ENCODE data around the gene RAB40B.

Gene RAB40B

DNA sequence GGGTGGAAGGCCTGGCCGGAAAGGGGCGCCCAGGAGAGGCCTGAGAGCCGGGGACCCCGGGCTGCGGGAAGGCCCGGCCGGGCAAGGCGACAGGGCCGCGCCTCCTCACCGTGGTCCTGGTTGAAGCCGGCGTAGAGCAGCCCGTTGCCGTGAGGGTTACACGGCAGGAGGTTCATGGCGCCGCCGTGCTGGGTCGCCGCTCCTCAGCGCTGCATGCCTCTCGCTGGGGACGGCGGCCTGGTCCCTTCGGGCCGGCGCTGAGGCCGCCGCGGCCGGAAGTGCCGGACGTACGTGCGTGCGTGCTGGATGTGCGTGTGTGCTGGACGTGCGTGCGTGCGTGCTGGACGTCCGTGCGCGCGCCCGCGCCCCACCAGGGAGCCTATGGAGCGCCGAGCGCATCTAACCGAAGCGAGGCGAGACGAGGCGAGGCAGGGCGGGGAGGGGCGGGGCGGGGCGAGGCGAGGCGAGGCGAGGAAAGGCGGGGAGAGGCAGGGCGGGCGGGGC lies 50.3 kb downstream of the RAB40B start, which contains the start of gene WDR45B:
TSS of gene WDR45B (minus strand) at position 280 of the 504 bp plus-strand sequence. CDS start at position 176, 104 bp downstream.
- Histone ChIP-seq H3K27me3 (ENCODE audit: insufficient read depth, poor library complexity, severe bottlenecking) (no peaks in the 10 kb centered on the region), H3K36me3 (ENCODE audit: low read depth) (peaks cover 32% of the 10 kb centered on the region), H3K9me3 (ENCODE audit: severe bottlenecking) (no peaks in the 10 kb centered on the region), H3K4me3 (ENCODE audit: severe bottlenecking) (peak within 1 kb of the TSS; percentile 92), H3K27ac (ENCODE audit: poor library complexity, severe bottlenecking) (peak within 1 kb of the TSS; percentile 96), H3K4me1 (ENCODE audit: insufficient read depth, poor library complexity, severe bottlenecking) (peaks cover 10% of the 10 kb centered on the region)
- ATAC-seq (ENCODE audit: low read depth) (peak; percentile 91), DNase-seq (ENCODE audit: low spot score) (peak; percentile 96)
- TF ChIP-seq, protein P1, sequence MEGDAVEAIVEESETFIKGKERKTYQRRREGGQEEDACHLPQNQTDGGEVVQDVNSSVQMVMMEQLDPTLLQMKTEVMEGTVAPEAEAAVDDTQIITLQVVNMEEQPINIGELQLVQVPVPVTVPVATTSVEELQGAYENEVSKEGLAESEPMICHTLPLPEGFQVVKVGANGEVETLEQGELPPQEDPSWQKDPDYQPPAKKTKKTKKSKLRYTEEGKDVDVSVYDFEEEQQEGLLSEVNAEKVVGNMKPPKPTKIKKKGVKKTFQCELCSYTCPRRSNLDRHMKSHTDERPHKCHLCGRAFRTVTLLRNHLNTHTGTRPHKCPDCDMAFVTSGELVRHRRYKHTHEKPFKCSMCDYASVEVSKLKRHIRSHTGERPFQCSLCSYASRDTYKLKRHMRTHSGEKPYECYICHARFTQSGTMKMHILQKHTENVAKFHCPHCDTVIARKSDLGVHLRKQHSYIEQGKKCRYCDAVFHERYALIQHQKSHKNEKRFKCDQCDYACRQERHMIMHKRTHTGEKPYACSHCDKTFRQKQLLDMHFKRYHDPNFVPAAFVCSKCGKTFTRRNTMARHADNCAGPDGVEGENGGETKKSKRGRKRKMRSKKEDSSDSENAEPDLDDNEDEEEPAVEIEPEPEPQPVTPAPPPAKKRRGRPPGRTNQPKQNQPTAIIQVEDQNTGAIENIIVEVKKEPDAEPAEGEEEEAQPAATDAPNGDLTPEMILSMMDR (IDR thresholded peaks at IDR 0.05; ENCODE audit: poor library complexity, severe bottlenecking): no peak

DNA sequence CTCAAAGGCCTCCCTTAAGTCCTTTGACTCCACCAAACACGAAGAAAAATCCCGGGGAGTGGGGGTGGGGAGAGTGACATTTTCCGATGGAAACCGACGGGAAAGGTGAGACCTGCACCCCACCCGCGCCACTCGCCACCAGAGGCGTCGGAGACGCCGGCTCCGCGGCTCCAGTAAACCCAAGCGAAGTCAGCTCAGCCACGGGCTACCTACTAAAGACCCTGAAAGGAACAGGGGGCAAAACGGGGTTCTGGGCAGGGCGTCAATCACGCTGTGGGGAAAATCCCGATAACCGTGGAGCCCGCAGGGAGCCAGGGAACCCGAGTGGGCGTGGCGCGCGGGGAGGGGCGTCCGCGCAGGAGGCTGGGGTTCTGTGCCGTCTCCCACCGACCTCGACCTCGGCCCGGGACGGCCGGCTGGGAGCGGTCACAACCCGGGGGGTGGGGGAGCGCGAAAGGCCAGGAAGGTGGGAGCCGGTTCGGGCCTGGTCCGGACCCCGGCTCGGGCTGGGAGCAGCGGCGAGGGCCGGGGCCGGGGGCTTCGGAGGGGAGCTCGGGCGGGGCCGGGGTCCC lies 50.8 kb downstream of the RAB40B start:
- peak overlapping the region; percentile 96 for H3K27ac ChIP-seq (ENCODE audit: poor library complexity, severe bottlenecking)
- DNase-seq (ENCODE audit: low spot score) (no peak), ATAC-seq (ENCODE audit: low read depth) (peak; percentile 5; the same call in 2 of the 3 replicates)
- peaks cover 10% of the 10 kb centered on the region for H3K4me1 ChIP-seq (ENCODE audit: insufficient read depth, poor library complexity, severe bottlenecking)
- H3K4me3 ChIP-seq (ENCODE audit: severe bottlenecking): peak overlapping the region; percentile 92
- H3K9me3 ChIP-seq (ENCODE audit: severe bottlenecking): no peaks in the 10 kb centered on the region
- TF ChIP-seq, protein P1 (IDR thresholded peaks at IDR 0.05; ENCODE audit: poor library complexity, severe bottlenecking): no peak
- H3K27me3 ChIP-seq (ENCODE audit: insufficient read depth, poor library complexity, severe bottlenecking): no peaks in the 10 kb centered on the region
- H3K36me3 ChIP-seq (ENCODE audit: low read depth): peaks cover 38% of the 10 kb centered on the region

DNA sequence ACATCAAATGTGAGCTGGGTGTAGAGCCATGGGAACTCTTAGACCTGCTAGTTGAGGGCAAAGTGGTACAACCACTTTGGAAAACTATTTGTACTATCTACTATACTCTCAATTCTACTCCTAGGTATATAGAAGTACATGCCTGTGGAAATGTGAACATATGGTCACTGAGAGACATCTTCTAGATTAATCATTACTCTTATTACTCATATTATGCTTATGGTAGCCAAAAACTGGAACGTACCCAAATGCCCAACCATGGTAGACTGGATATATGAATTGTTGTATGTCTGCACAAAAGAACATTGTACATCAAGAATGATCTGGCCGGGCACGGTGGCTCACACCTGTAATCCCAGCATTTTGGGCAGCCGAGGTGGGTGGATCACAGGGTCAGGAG lies 53.0 kb downstream of the RAB40B start:
- Histone ChIP-seq H3K4me3 (ENCODE audit: severe bottlenecking) (no peak overlapping the region), H3K27me3 (ENCODE audit: insufficient read depth, poor library complexity, severe bottlenecking) (no peaks in the 10 kb centered on the region), H3K36me3 (ENCODE audit: low read depth) (peaks cover 59% of the 10 kb centered on the region), H3K4me1 (ENCODE audit: insufficient read depth, poor library complexity, severe bottlenecking) (peaks cover 10% of the 10 kb centered on the region), H3K9me3 (ENCODE audit: severe bottlenecking) (no peaks in the 10 kb centered on the region), H3K27ac (ENCODE audit: poor library complexity, severe bottlenecking) (no peak overlapping the region)
- TF ChIP-seq, protein P1 (IDR thresholded peaks at IDR 0.05; ENCODE audit: poor library complexity, severe bottlenecking): no peak
- no peak for DNase-seq (ENCODE audit: low spot score)
- ATAC-seq (ENCODE audit: low read depth): no peak

DNA sequence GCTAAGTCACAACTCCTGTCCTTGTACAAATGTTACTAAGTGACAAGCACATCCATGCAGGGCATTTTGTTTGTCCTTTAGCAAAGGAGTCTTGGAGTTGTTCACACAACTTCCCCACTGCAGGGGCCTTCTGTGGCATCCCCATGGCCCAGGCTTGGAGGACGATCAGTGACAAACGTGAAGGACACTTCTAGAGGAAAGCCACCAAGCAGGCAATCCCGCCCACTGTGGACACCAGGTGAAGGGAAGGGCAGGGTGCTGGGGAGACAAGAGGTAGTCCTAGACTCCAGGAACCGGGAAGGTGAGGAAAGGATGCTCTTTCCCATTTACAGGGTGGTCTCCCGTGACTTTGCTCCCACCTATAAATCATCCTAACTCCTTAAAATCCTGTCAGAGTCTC lies 54.4 kb downstream of the RAB40B start:
- H3K9me3 ChIP-seq (ENCODE audit: severe bottlenecking): no peaks in the 10 kb centered on the region
- DNase-seq (ENCODE audit: low spot score): no peak
- H3K4me1 ChIP-seq (ENCODE audit: insufficient read depth, poor library complexity, severe bottlenecking): peaks cover 10% of the 10 kb centered on the region
- H3K27me3 ChIP-seq (ENCODE audit: insufficient read depth, poor library complexity, severe bottlenecking): no peaks in the 10 kb centered on the region
- ATAC-seq (ENCODE audit: low read depth): no peak
- H3K36me3 ChIP-seq (ENCODE audit: low read depth): peaks cover 70% of the 10 kb centered on the region
- H3K27ac ChIP-seq (ENCODE audit: poor library complexity, severe bottlenecking): no peak overlapping the region
- H3K4me3 ChIP-seq (ENCODE audit: severe bottlenecking): no peak overlapping the region
- TF ChIP-seq, protein P1 (IDR thresholded peaks at IDR 0.05; ENCODE audit: poor library complexity, severe bottlenecking): no peak

DNA sequence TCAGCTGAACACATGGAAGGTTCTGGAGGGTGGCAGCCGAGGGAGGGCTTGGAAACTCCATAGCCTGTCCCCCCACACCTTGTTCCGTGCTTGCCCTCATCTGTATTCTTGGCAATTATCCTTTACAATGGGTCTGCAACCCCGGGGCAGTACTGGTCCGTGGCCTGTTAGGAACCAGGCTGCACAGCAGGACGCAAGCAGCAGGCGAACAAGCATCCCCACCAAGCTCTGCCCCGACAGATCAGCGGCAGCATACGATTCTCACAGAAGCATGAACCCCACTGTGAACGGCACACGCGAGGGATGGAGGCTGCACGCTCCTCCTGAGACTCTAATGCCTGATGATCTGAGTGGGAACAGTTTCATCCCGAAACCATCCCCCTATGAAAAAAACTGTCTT lies 56.5 kb downstream of the RAB40B start:
- no peak for ATAC-seq (ENCODE audit: low read depth)
- no peak for DNase-seq (ENCODE audit: low spot score)
- Histone ChIP-seq H3K4me3 (ENCODE audit: severe bottlenecking) (no peak overlapping the region), H3K9me3 (ENCODE audit: severe bottlenecking) (peaks cover 6% of the 10 kb centered on the region), H3K27me3 (ENCODE audit: insufficient read depth, poor library complexity, severe bottlenecking) (no peaks in the 10 kb centered on the region), H3K4me1 (ENCODE audit: insufficient read depth, poor library complexity, severe bottlenecking) (peaks cover 10% of the 10 kb centered on the region), H3K27ac (ENCODE audit: poor library complexity, severe bottlenecking) (no peak overlapping the region), H3K36me3 (ENCODE audit: low read depth) (peaks cover 88% of the 10 kb centered on the region)
- TF ChIP-seq, protein P1 (IDR thresholded peaks at IDR 0.05; ENCODE audit: poor library complexity, severe bottlenecking): no peak

Data from RWPE2 (cell line).